CD4-positive, alpha-beta memory T cell (primary cell): ENCODE results near the gene AXIN2. TPM values are rescaled to one million over a fixed set of nuclear protein-coding genes. Genes with fewer than 3 reads are reported as not detected.

Experiments used
- CTCF ChIA-PET: fragments of 350-600 bp; sonication (Branson Sonifier 250); formaldehyde crosslinking; loops from one replicate; lab custom pipeline; 2021; ENCODE audit warnings: inconsistent platforms; ENCODE audit not compliant: partially characterized antibody; lab: Charles Lee
- POLR2A ChIA-PET: fragments of 350-600 bp; sonication (Branson Sonifier 250); formaldehyde crosslinking; loops from one replicate; lab custom pipeline; 2021; ENCODE audit not compliant: partially characterized antibody; lab: Charles Lee
- DNase-seq, 5 donors: peaks; one replicate each; pipeline versions ENCODE4 v3.0.0 to v3.0.0-alpha.2; 2020 to 2022; ENCODE audit warnings: mixed read lengths in 1 of 5
- H3K27ac ChIP-seq: one replicate; pipeline ENCODE4 v1.7.0; 2013; ENCODE audit warnings: low read depth, low read length
- H3K27me3 ChIP-seq: 2 replicates; pipeline ENCODE4 v1.7.0; 2013; ENCODE audit warnings: mild to moderate bottlenecking, low read length, moderate library complexity; ENCODE audit not compliant: insufficient read depth
- H3K36me3 ChIP-seq: 2 replicates; pipeline ENCODE4 v1.7.0; 2013; ENCODE audit warnings: mild to moderate bottlenecking, low read length, moderate library complexity; ENCODE audit not compliant: insufficient read depth
- H3K4me1 ChIP-seq: 2 replicates; pipeline ENCODE4 v1.7.0; 2013; ENCODE audit warnings: mild to moderate bottlenecking, low read length, moderate library complexity; ENCODE audit not compliant: insufficient read depth
- H3K4me3 ChIP-seq, 2 donors: one replicate each; pipeline ENCODE4 v1.7.0; 2013; ENCODE audit warnings: low read length in 2 of 2, mild to moderate bottlenecking in 1 of 2
- H3K9me3 ChIP-seq, 2 donors: one replicate each; pipeline ENCODE4 v1.7.0; 2013; ENCODE audit warnings: low read length in 2 of 2, control low read depth in 1 of 2; ENCODE audit not compliant: control insufficient read depth in 1 of 2
- H3K27ac Mint-ChIP-seq, 7 donors: one replicate each; pipeline ENCODE4 v1.8.0; 2020 to 2021; ENCODE audit warnings: mixed read lengths in 7 of 7, mild to moderate bottlenecking in 6 of 7, inconsistent platforms in 3 of 7, moderate library complexity in 3 of 7
- H3K27me3 Mint-ChIP-seq, 2 donors: one replicate each; pipeline ENCODE4 v1.8.0; 2020 to 2021; ENCODE audit warnings: mixed read lengths in 2 of 2
- H3K36me3 Mint-ChIP-seq, 2 donors: one replicate each; pipeline ENCODE4 v1.8.0; 2020 to 2021; ENCODE audit warnings: mixed read lengths in 2 of 2, inconsistent platforms in 1 of 2, mild to moderate bottlenecking in 1 of 2
- H3K4me1 Mint-ChIP-seq, 4 donors: one replicate each; pipeline ENCODE4 v1.8.0; 2020 to 2021; ENCODE audit warnings: mixed read lengths in 4 of 4, mild to moderate bottlenecking in 1 of 4
- H3K4me3 Mint-ChIP-seq, 8 donors: one replicate each; pipeline ENCODE4 v1.8.0; 2020 to 2021; ENCODE audit warnings: mixed read lengths in 8 of 8, mild to moderate bottlenecking in 7 of 8, moderate library complexity in 6 of 8, inconsistent platforms in 3 of 8
- H3K9me3 Mint-ChIP-seq, 8 donors: one replicate each; pipeline ENCODE4 v1.8.0; 2020 to 2021; ENCODE audit warnings: mixed read lengths in 8 of 8, mild to moderate bottlenecking in 5 of 8, inconsistent platforms in 3 of 8, moderate library complexity in 1 of 8
- intact Hi-C: fragments of 100-400 bp; cut with micrococcal nuclease; formaldehyde crosslinking; loops from one replicate; pipeline ENCODE4 v1.15.1; 2023
- polyA plus RNA-seq, 2 donors: library from polyadenylated mRNA; unstranded; fragments of 300-500 nt; fragmentation: Illumina TruSeq; gene quantifications; one replicate each; pipeline ENCODE4 v1.2.3, GENCODE V29; 2021
- total RNA-seq, 2 experiments: library from RNA; stranded (reverse); gene quantifications; one replicate each; pipeline ENCODE4 v1.2.3, GENCODE V29; 2021

AXIN2 gene
- total and polyA plus RNA-seq, 4 experiments from 2014 or later = 3.4 to 30.3 (median 20.9) TPM

DNA sequence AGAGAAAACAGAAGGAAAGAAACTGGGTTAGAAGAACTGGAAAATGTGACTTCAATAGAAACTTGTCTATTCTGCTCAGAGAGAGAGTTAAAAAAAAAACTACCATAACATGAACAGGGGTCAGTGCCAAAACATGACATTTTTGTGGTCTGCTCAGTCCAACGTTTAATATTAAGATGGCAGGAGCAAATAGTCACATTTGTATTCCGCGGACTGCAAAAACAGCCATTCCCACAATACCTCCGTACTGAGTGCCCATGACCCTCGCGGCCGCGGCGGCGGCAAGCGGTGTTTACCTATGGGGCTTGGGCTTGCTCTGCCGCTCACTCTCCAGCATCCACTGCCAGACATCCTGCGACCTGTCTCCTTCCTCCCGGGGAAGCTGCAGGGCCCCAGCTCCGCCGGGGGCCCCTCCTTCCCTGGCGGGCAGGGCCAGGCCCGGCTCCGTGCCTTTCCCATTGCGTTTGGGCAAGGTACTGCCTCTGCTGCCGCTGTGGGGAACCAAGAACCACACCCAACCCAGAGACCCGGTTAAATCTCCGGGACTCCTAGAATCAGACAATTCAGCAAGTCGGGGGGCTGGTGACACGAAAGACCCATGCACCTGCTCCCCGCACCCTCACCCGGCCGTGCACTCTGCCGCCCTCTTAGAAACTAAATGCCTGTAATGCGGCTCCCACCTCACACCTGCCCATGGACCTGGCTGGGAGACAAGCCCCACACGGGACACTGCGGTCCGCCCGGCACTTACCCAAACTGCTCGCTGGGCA, 24.7 kb downstream of the AXIN2 start:
- Histone ChIP-seq H3K4me3 (no peak overlapping the region), H3K4me1 (peaks cover 17% of the 10 kb centered on the region), H3K27me3 (no peaks in the 10 kb centered on the region), H3K36me3 (peaks cover 62% of the 10 kb centered on the region), H3K27ac (no peak overlapping the region), H3K9me3 (no peaks in the 10 kb centered on the region)
- Mint-ChIP-seq H3K36me3 (peaks cover 55 to 74% of the 10 kb centered on the region in 2 donors), H3K27me3 (no peaks in the 10 kb centered on the region), H3K27ac (peak overlapping the region in 2 of 7 donors; percentile 24 to 50), H3K9me3 (no peaks in the 10 kb centered on the region), H3K4me1 (peaks cover 20 to 28% (median 25%) of the 10 kb centered on the region in 4 donors), H3K4me3 (peak overlapping the region in 1 of 8 donors; percentile 57)
- CTCF ChIA-PET = no interaction called here
- intact Hi-C loops = no loop called here
- POLR2A ChIA-PET = no interaction called here
- DNase-seq = no peak

DNA sequence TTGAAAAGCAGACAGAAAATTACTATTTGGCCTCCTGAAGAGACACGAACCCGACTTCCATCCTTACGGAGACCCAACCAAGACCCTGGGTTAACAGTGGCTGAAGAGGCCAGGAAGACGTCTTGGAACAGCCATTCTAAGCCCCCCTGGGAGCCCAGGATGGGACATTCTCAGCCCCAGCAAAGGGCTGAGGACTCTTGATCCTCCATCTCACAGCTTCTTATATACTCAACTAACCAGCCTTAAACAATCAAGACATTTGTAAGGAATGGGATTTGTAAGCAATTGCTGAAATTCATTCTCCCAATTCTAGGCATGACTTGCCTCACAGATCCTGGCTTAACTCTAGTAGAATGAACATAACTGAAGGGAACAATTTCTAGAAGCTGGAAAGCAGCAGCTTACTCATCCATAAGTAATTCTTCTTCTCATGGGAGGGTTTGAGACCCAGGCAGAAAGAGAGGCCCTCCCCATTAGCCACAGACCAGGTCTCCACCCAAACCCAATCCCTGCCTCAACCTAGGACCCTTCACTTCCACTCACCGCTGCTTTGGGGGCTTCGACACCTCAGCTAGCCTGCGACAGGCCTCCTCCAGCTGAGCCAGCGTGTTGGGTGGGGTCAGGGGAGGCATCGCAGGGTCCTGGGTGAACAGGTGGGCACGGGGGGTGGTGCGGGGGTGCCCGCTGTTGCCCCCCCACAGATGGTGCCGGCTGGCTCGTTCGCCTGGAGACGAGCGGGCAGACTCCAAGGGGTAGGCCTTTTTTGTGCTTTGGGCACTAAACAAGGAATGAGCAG, 25.5 kb downstream of the AXIN2 start:
- Mint-ChIP-seq H3K4me3 (peak overlapping the region in 2 of 8 donors; percentile 39 to 57), H3K36me3 (peaks cover 54 to 73% of the 10 kb centered on the region in 2 donors), H3K9me3 (no peaks in the 10 kb centered on the region), H3K4me1 (peaks cover 17 to 26% (median 20%) of the 10 kb centered on the region in 4 donors), H3K27me3 (no peaks in the 10 kb centered on the region), H3K27ac (peak overlapping the region in 6 of 7 donors; percentile 15 to 65 (median 48))
- no peak for DNase-seq
- Histone ChIP-seq H3K27me3 (no peaks in the 10 kb centered on the region), H3K9me3 (no peaks in the 10 kb centered on the region), H3K27ac (no peak overlapping the region), H3K4me3 (no peak overlapping the region), H3K36me3 (peaks cover 62% of the 10 kb centered on the region), H3K4me1 (peaks cover 17% of the 10 kb centered on the region)
- intact Hi-C loops = no loop called here
- CTCF ChIA-PET = no interaction called here
- POLR2A ChIA-PET = interaction anchor here (1.0 kb wide), 1 partner anchor 41 kb away, joined by 3 read pairs; no protein-coding TSS in a partner anchor

GRCh38 chr17:65533852-65534457, 27.5 kb downstream of the AXIN2 start:
- Mint-ChIP-seq H3K4me3 (no peak overlapping the region), H3K27me3 (no peaks in the 10 kb centered on the region), H3K27ac (peak overlapping the region in 4 of 7 donors; percentile 35 to 83 (median 40)), H3K9me3 (no peaks in the 10 kb centered on the region), H3K4me1 (peaks cover 7 to 11% (median 8%) of the 10 kb centered on the region in 4 donors), H3K36me3 (peaks cover 49 to 70% of the 10 kb centered on the region in 2 donors)
- peaks cover 3% of the 10 kb centered on the region for H3K4me1 ChIP-seq
- POLR2A ChIA-PET = no interaction called here
- intact Hi-C loops = no loop called here
- H3K27me3 ChIP-seq = no peaks in the 10 kb centered on the region
- no peak overlapping the region for H3K27ac ChIP-seq
- DNase-seq = no peak
- H3K9me3 ChIP-seq = no peaks in the 10 kb centered on the region
- CTCF ChIA-PET = no interaction called here
- peaks cover 53% of the 10 kb centered on the region for H3K36me3 ChIP-seq
- H3K4me3 ChIP-seq = no peak overlapping the region

- H3K9me3 ChIP-seq = no peaks in the 10 kb centered on the region
- no peak overlapping the region for H3K4me3 Mint-ChIP-seq
- H3K4me1 Mint-ChIP-seq = peaks cover 3 to 8% (median 6%) of the 10 kb centered on the region in 4 donors
- no peaks in the 10 kb centered on the region for H3K27me3 Mint-ChIP-seq
- H3K27ac ChIP-seq = no peak overlapping the region
- H3K27ac Mint-ChIP-seq = peak overlapping the region in 1 of 7 donors; percentile 15
- no peaks in the 10 kb centered on the region for H3K9me3 Mint-ChIP-seq
- no peaks in the 10 kb centered on the region for H3K27me3 ChIP-seq
- ChIA-PET POLR2A (no interaction called here), CTCF (no interaction called here)
- no peaks in the 10 kb centered on the region for H3K4me1 ChIP-seq
- no peak for DNase-seq
- no peak overlapping the region for H3K4me3 ChIP-seq
- intact Hi-C loops = no loop called here
- H3K36me3 Mint-ChIP-seq = peaks cover 48 to 75% of the 10 kb centered on the region in 2 donors
- peaks cover 54% of the 10 kb centered on the region for H3K36me3 ChIP-seq
These were observed 28.2 kb downstream of the AXIN2 start for GRCh38 chr17:65533056-65533745.

DNA sequence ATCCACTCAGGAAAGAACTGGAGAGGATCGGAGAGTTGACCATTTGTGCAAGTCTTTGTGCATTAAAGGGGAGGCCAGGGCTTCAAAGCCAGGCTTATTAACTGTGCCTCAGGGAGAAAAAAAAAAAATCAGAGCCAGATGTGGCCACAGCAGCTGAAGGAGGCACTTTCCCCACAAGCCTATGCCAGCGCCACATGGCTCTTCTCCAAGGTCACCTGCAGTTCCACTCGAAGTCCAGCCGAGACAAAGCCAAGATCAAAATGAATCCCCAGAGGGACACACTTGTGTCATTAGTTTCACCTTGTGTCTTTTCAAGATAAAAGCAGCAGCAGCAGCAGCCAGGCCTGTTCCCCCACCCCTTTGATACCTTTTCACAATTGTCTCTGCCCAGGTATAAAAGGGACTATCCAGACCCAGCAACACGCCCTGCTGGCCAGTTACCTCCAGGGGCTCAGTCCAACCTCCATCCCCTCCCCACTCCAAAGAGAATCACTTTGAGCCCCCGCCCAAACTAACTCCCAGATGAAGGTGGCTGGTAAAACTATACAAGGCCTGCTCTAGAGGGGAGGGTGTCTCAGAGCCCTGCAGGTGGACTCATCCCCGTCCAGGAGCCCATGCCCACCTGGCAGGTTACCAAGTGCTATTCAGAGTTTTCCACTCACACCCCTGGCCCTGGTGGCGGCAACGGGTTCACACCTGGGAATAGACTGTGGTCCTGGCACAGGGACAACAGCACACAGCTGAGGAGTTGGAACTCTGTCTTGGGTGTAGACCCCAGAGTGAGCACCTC, 29.2 kb downstream of the AXIN2 start:
- Histone ChIP-seq H3K9me3 (no peaks in the 10 kb centered on the region), H3K36me3 (peaks cover 47% of the 10 kb centered on the region), H3K4me3 (no peak overlapping the region), H3K27ac (no peak overlapping the region), H3K4me1 (no peaks in the 10 kb centered on the region), H3K27me3 (no peaks in the 10 kb centered on the region)
- H3K4me1 Mint-ChIP-seq = peaks cover 3 to 6% (median 6%) of the 10 kb centered on the region in 4 donors
- no peaks in the 10 kb centered on the region for H3K9me3 Mint-ChIP-seq
- ChIA-PET CTCF (no interaction called here), POLR2A (no interaction called here)
- DNase-seq = no peak
- no peaks in the 10 kb centered on the region for H3K27me3 Mint-ChIP-seq
- intact Hi-C loops = no loop called here
- peaks cover 52 to 75% of the 10 kb centered on the region in 2 donors for H3K36me3 Mint-ChIP-seq
- H3K27ac Mint-ChIP-seq = peak overlapping the region in 5 of 7 donors; percentile 41 to 74 (median 53)
- no peak overlapping the region for H3K4me3 Mint-ChIP-seq

DNA sequence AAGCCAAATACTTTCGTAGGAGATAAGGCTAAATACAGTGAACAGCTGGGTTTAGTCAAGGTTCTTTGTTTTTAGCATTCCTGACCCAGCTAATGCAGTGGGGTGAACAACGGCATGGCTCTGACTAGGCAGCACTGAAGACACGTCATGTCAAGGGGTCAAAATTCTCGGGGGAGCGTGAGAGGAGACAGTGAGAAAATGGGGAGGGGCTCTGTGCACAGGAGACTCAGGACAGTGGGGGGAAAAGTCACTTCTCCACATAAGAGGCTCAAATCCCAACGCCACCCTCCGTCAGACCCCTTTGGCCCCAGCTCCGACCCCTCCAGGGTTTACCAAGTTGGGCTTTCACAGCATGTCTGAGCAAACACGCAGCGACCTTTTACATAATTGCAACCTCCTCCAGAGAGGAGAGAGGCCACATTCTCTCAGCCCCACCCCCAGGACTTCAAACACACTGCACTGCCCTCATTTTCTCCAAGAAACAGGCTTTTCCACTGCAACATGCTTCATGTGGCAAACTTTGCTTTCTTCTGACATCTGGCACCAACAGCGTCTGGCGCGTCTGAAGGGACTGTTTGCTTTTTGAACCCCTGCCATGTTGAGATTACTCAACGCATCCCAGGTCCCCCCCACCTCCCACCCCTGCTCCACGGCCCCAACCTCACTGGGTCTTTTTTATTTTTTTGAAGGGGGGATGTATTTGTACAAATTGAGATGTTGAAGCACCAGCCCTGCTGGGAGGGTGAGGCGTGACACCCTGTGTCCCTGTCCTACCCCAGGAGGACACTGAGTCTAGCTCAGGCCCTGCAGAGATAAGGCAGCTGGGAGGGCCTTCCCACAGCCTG, 30.0 kb downstream of the AXIN2 start:
- CTCF ChIA-PET = no interaction called here
- Mint-ChIP-seq H3K4me1 (peaks cover 3 to 6% (median 6%) of the 10 kb centered on the region in 4 donors), H3K27me3 (no peaks in the 10 kb centered on the region), H3K9me3 (no peaks in the 10 kb centered on the region), H3K36me3 (peaks cover 49 to 73% of the 10 kb centered on the region in 2 donors), H3K4me3 (no peak overlapping the region), H3K27ac (peak overlapping the region in 5 of 7 donors; percentile 47 to 74 (median 57))
- Histone ChIP-seq H3K36me3 (peaks cover 39% of the 10 kb centered on the region), H3K27ac (no peak overlapping the region), H3K4me1 (no peaks in the 10 kb centered on the region), H3K4me3 (no peak overlapping the region), H3K9me3 (no peaks in the 10 kb centered on the region), H3K27me3 (no peaks in the 10 kb centered on the region)
- intact Hi-C loops = no loop called here
- POLR2A ChIA-PET = no interaction called here
- DNase-seq = no peak
